Measurements from ENCODE around the gene CCR7.

The CCR7 gene

DNA sequence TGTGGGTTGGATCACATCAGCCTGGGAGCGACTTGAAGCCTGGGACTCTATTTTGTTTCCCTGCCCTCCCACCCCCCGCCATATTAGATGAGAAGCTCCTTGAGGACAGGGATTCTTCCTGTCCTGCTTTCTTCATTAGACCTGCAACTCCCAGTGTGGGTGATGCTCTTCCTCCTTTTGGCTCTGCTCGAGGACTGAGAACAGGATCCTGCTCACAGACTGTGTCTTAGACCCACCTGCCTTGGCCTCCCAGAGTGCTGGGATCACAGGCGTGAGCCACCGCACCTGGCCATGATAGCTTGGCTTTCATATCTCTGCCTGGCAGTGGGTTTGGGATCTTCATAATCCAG is 42.3 kb downstream of the CCR7 start:
- Histone ChIP-seq H3K4me1 (ENCODE audit: low read length) (no peaks in the 10 kb centered on the region), H3K79me2 (ENCODE audit: low read length) (no peaks in the 10 kb centered on the region), H3K4me2 (ENCODE audit: low read depth, low read length) (no peak overlapping the region), H3K36me3 (replicated peaks; ENCODE audit: insufficient read depth, low read length) (no peaks in the 10 kb centered on the region), H4K20me1 (ENCODE audit: insufficient read depth, low read length) (no peaks in the 10 kb centered on the region), H3K9me2 (replicated peaks; ENCODE audit: insufficient read depth, low read length) (no peaks in the 10 kb centered on the region), H3K9me3 (replicated peaks; ENCODE audit: insufficient read depth, low read length) (no peaks in the 10 kb centered on the region), H3F3A (ENCODE audit: insufficient read depth, low read length) (no peaks in the 10 kb centered on the region), H3K9ac (ENCODE audit: low read length) (no peak overlapping the region), H3K27me3 (replicated peaks; ENCODE audit: insufficient read depth, low read length) (peaks cover 23% of the 10 kb centered on the region; the same call in 1 of the 2 replicates), H3K27ac (ENCODE audit: low read length) (no peak overlapping the region), H3K4me3 (ENCODE audit: low read length) (no peak overlapping the region), H2AFZ (ENCODE audit: low read length) (no peak overlapping the region)
- TF ChIP-seq, protein P1, sequence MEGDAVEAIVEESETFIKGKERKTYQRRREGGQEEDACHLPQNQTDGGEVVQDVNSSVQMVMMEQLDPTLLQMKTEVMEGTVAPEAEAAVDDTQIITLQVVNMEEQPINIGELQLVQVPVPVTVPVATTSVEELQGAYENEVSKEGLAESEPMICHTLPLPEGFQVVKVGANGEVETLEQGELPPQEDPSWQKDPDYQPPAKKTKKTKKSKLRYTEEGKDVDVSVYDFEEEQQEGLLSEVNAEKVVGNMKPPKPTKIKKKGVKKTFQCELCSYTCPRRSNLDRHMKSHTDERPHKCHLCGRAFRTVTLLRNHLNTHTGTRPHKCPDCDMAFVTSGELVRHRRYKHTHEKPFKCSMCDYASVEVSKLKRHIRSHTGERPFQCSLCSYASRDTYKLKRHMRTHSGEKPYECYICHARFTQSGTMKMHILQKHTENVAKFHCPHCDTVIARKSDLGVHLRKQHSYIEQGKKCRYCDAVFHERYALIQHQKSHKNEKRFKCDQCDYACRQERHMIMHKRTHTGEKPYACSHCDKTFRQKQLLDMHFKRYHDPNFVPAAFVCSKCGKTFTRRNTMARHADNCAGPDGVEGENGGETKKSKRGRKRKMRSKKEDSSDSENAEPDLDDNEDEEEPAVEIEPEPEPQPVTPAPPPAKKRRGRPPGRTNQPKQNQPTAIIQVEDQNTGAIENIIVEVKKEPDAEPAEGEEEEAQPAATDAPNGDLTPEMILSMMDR (IDR thresholded peaks at IDR 0.05; ENCODE audit: low read length) = no peak
- TF ChIP-seq EZH2phosphoT487 (IDR thresholded peaks at IDR 0.05; ENCODE audit: low read length) = no peak
- TF ChIP-seq EZH2 (optimal IDR thresholded peaks at IDR 0.05; ENCODE audit: low read depth, low read length) = no peak
- no peak for DNase-seq

DNA sequence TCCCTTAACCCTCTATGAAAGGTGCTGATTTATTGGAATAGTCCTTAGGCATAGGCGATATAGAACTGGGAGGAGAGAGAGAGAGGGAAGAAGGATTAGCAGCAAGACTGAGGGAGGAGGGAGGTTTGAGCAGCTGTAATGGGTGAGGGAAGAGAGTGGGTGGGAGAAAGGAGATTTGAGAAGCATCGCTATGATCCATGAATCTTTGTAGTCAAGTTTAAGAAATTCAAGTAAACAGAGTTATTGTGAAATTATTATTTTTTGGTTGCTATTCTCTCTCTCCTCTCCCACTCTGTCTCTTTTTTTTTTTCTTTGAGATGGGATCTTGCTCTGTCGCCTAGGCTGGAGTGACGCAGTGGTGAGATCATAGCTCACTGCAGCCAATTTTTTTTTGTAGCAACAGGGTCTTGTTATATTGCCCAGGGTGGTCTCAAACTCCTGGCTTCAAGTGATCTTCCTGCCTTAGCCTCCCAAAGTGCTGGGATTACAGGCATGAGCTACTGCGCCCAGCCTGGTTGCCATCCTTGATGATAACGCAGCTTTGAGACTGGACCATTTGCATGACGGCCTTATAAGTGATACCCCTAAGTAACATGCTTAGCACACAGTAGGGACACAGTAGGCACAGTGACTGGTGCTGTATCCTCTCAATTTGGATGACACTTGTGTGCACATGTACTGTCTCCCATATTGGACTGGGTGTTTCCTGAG is 42.9 kb downstream of the CCR7 start:
- no peaks in the 10 kb centered on the region for H3K79me2 ChIP-seq (ENCODE audit: low read length)
- peaks cover 1% of the 10 kb centered on the region for H3K4me1 ChIP-seq (ENCODE audit: low read length)
- peaks cover 23% of the 10 kb centered on the region; the same call in 1 of the 2 replicates for H3K27me3 ChIP-seq (replicated peaks; ENCODE audit: insufficient read depth, low read length)
- TF ChIP-seq, protein P1 (IDR thresholded peaks at IDR 0.05; ENCODE audit: low read length) = no peak
- TF ChIP-seq EZH2 (optimal IDR thresholded peaks at IDR 0.05; ENCODE audit: low read depth, low read length) (no peak), EZH2phosphoT487 (IDR thresholded peaks at IDR 0.05; ENCODE audit: low read length) (no peak)
- H3K4me3 ChIP-seq (ENCODE audit: low read length) = no peak overlapping the region
- H4K20me1 ChIP-seq (ENCODE audit: insufficient read depth, low read length) = no peaks in the 10 kb centered on the region
- no peaks in the 10 kb centered on the region for H3K9me2 ChIP-seq (replicated peaks; ENCODE audit: insufficient read depth, low read length)
- H3K36me3 ChIP-seq (replicated peaks; ENCODE audit: insufficient read depth, low read length) = no peaks in the 10 kb centered on the region
- H3K27ac ChIP-seq (ENCODE audit: low read length) = no peak overlapping the region
- H3K9ac ChIP-seq (ENCODE audit: low read length) = no peak overlapping the region
- H3F3A ChIP-seq (ENCODE audit: insufficient read depth, low read length) = peaks cover under 1% of the 10 kb centered on the region; the same call in 1 of the 2 replicates
- H2AFZ ChIP-seq (ENCODE audit: low read length) = no peak overlapping the region
- no peak for DNase-seq
- H3K4me2 ChIP-seq (ENCODE audit: low read depth, low read length) = no peak overlapping the region
- no peaks in the 10 kb centered on the region for H3K9me3 ChIP-seq (replicated peaks; ENCODE audit: insufficient read depth, low read length)

DNA sequence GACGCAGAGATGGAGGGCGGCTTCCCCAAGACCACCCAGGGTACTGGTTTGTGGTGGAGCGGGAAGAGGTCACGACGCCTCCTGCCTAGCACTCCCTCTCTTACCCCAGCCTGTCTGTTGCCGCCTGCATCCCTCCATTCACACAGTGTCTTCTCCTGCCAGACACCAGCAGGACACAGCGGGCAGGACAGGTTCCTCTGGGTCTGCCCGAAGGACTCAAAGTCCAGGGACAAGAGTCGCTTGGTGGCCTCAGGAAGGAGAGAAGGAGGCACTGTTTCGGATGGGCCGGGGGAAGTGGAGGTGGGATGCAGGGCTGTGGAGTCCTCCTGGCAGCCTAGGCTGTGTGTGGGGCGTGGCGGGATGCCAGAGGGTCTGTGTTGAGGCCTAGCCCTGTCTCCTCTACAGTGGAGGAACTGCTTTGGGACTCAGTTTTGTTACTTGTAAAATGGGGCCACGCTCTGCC is 44.2 kb downstream of the CCR7 start:
- Histone ChIP-seq H3K27me3 (replicated peaks; ENCODE audit: insufficient read depth, low read length) (peaks cover 19% of the 10 kb centered on the region; the same call in 1 of the 2 replicates), H2AFZ (ENCODE audit: low read length) (no peak overlapping the region), H3K4me3 (ENCODE audit: low read length) (no peak overlapping the region), H3K79me2 (ENCODE audit: low read length) (no peaks in the 10 kb centered on the region), H3K27ac (ENCODE audit: low read length) (no peak overlapping the region), H3K4me2 (ENCODE audit: low read depth, low read length) (no peak overlapping the region), H3K9me2 (replicated peaks; ENCODE audit: insufficient read depth, low read length) (no peaks in the 10 kb centered on the region), H3K9me3 (replicated peaks; ENCODE audit: insufficient read depth, low read length) (no peaks in the 10 kb centered on the region), H3F3A (ENCODE audit: insufficient read depth, low read length) (peaks cover 11% of the 10 kb centered on the region), H3K9ac (ENCODE audit: low read length) (no peak overlapping the region), H4K20me1 (ENCODE audit: insufficient read depth, low read length) (no peaks in the 10 kb centered on the region; the same call in 1 of the 2 replicates), H3K4me1 (ENCODE audit: low read length) (peaks cover 14% of the 10 kb centered on the region), H3K36me3 (replicated peaks; ENCODE audit: insufficient read depth, low read length) (no peaks in the 10 kb centered on the region)
- no peak for DNase-seq
- no peak for TF ChIP-seq EZH2 (optimal IDR thresholded peaks at IDR 0.05; ENCODE audit: low read depth, low read length)
- TF ChIP-seq EZH2phosphoT487 (IDR thresholded peaks at IDR 0.05; ENCODE audit: low read length) = no peak
